A549 (cell line): Measurements from ENCODE around the gene ADGRL2. TPM values are rescaled to one million over a fixed set of nuclear protein-coding genes. Genes with fewer than 3 reads are reported as not detected.

ENCODE experiments used
- ATAC-seq, 2 experiments: fragments of 200-7000 bp in 1 of 2; fragments of >200 bp in 1 of 2; cut with Nextera tagmentation in 1 of 2; cut with Tn5 transposase in 1 of 2; 3 replicates each; pipeline versions ENCODE4 v1.8.0 to v1.9.1; 2018 to 2020; ENCODE audit warnings: mild to moderate bottlenecking in 1 of 2, moderate library complexity in 1 of 2
- CTCF ChIA-PET: fragments of 300-600 bp; sonication (Branson Sonifier 250); formaldehyde crosslinking; extraction: SDS; loops from one replicate; lab custom pipeline; 2021; ENCODE audit warnings: antibody characterized with exemption, inconsistent platforms; lab: Yijun Ruan, JAX
- POLR2A ChIA-PET: fragments of 350-600 bp; formaldehyde crosslinking; extraction: SDS; loops from one replicate; lab custom pipeline; 2021; ENCODE audit warnings: antibody characterized with exemption, inconsistent platforms; lab: Yijun Ruan, JAX
- DNase-seq, 2 experiments: peaks; one replicate each; pipeline versions ENCODE4 v3.0.0 to v3.0.0-alpha.2; 2011 to 2016; ENCODE audit warnings: low read depth in 1 of 2, low spot score in 1 of 2
- FAIRE-seq: peaks from 2 replicates; lab custom pipeline; 2011; peaks lifted over from hg19 to GRCh38; lab: Jason Lieb, UNC
- H3K27ac ChIP-seq, 2 experiments: fragments of >200 bp; sonication (Bioruptor Twin); formaldehyde crosslinking; 3 replicates each; pipeline ENCODE4 v1.5.1; 2016 to 2017
- H3K4me1 ChIP-seq: fragments of >200 bp; sonication (Bioruptor Twin); formaldehyde crosslinking; 3 replicates; pipeline ENCODE4 v1.6.1; 2016
- H3K4me2 ChIP-seq: fragments of >200 bp; sonication (Bioruptor Twin); formaldehyde crosslinking; 3 replicates; pipeline ENCODE4 v1.6.1; 2016
- H3K4me3 ChIP-seq: fragments of >200 bp; sonication (Bioruptor Twin); formaldehyde crosslinking; 3 replicates; pipeline ENCODE4 v1.5.1; 2016
- H3K9me3 ChIP-seq: fragments of >200 bp; sonication (Bioruptor Twin); formaldehyde crosslinking; 3 replicates; pipeline ENCODE4 v1.6.1; 2016
- CEBPB ChIP-seq, 2 experiments: fragments of >200 bp in 1 of 2; sonication (Bioruptor Twin) in 1 of 2; formaldehyde crosslinking in 1 of 2; IDR thresholded peaks; 2 replicates each; pipeline ENCODE4 v1.6.1; 2012 to 2016
- EHMT2 ChIP-seq: fragments of 200-600 bp; sonication (generic); IDR thresholded peaks from 2 replicates; pipeline ENCODE4 v1.6.1; 2016; ENCODE audit warnings: antibody characterized with exemption, low read depth, mild to moderate bottlenecking, moderate library complexity
- JUNB ChIP-seq: fragments of >200 bp; sonication (Bioruptor Twin); formaldehyde crosslinking; IDR thresholded peaks from 2 replicates; pipeline ENCODE4 v1.6.1; 2016
- KDM1A ChIP-seq: fragments of 200-600 bp; sonication (generic); IDR thresholded peaks from 2 replicates; pipeline ENCODE4 v1.6.1; 2016; ENCODE audit warnings: low read depth, mild to moderate bottlenecking
- MAFK ChIP-seq: fragments of 450-650 bp; IDR thresholded peaks from 2 replicates; pipeline ENCODE4 v1.6.1; 2014; ENCODE audit not compliant: partially characterized antibody
- NPAS2 ChIP-seq: fragments of 250-450 bp; sonication (Bioruptor Pico); IDR thresholded peaks from 2 replicates; pipeline ENCODE4 v1.8.0; 2022; ENCODE audit warnings: mild to moderate bottlenecking, moderate library complexity, borderline replicate concordance
- PHF8 ChIP-seq: fragments of 200-600 bp; sonication (generic); IDR thresholded peaks from 2 replicates; pipeline ENCODE4 v1.6.1; 2016; ENCODE audit warnings: low read depth, mild to moderate bottlenecking, antibody characterized with exemption, moderate library complexity, borderline replicate concordance
- RAD21 ChIP-seq, 2 experiments: fragments of >200 bp in 1 of 2; sonication (Bioruptor Twin) in 1 of 2; formaldehyde crosslinking in 1 of 2; IDR thresholded peaks in 1 of 2; conservative IDR thresholded peaks in 1 of 2; 2 replicates in 1 of 2; 3 replicates in 1 of 2; pipeline ENCODE4 v1.6.1; 2012 to 2018; ENCODE audit warnings: inconsistent platforms in 1 of 2
- RFX5 ChIP-seq: fragments of 450-650 bp; IDR thresholded peaks from 2 replicates; pipeline ENCODE4 v1.7.1; 2014; ENCODE audit warnings: antibody characterized with exemption, mild to moderate bottlenecking, moderate library complexity
- TFCP2L1 ChIP-seq: fragments of 250-450 bp; sonication (Bioruptor Pico); IDR thresholded peaks from 2 replicates; pipeline ENCODE4 v1.5.0; 2021; ENCODE audit warnings: mild to moderate bottlenecking
- TP53 ChIP-seq: fragments of 250-450 bp; sonication (Bioruptor Pico); IDR thresholded peaks from 2 replicates; pipeline ENCODE4 v1.5.0; 2021; ENCODE audit warnings: mild to moderate bottlenecking, moderate library complexity
- ZFP36 ChIP-seq: fragments of 450-650 bp; IDR thresholded peaks from 2 replicates; pipeline ENCODE4 v1.6.1; 2014; ENCODE audit warnings: borderline replicate concordance; ENCODE audit not compliant: partially characterized antibody
- ZNF302 ChIP-seq: fragments of 250-450 bp; sonication (Bioruptor Pico); IDR thresholded peaks from 2 replicates; pipeline ENCODE4 v1.9.0; 2021; ENCODE audit warnings: inconsistent platforms, mild to moderate bottlenecking, moderate library complexity
- ZSCAN20 ChIP-seq: fragments of 250-450 bp; sonication (Bioruptor Pico); IDR thresholded peaks from 2 replicates; pipeline ENCODE4 v1.8.0; 2022; ENCODE audit warnings: mild to moderate bottlenecking, moderate library complexity
- WGBS: methylation state at CpG from one replicate; pipeline ENCODE4 v1.1.6; 2017; ENCODE audit errors: missing lambda C conversion rate; 5-methylcytosine and 5-hydroxymethylcytosine counted together
- polyA plus RNA-seq, 4 experiments: library from polyadenylated mRNA; depleted of rRNA in 3 of 4; stranded (reverse); fragments of >200 nt; fragmentation: RNase III in 1 of 4; extraction: RNeasy Plus Mini Kit Qiagen cat#74134 plus additional on column Dnase treatment in 1 of 4; gene quantifications; 2 replicates in 3 of 4; 3 replicates in 1 of 4; pipeline ENCODE4 v1.2.3, GENCODE V29; 2011 to 2017
- TF ChIP-seq, protein P1 (sequence below): fragments of 150-350 bp; IDR thresholded peaks from 2 replicates; pipeline ENCODE4 v1.6.1; 2014; ENCODE audit warnings: low read depth, mild to moderate bottlenecking, low read length
- TF ChIP-seq, protein P2 (sequence below): IDR thresholded peaks from 2 replicates; pipeline ENCODE4 v1.6.1; 2012
- TF ChIP-seq, protein P3 (sequence below): fragments of 250-450 bp; sonication (Bioruptor Pico); IDR thresholded peaks from 2 replicates; pipeline ENCODE4 v1.5.0; 2020; ENCODE audit warnings: low read depth, mild to moderate bottlenecking, moderate library complexity
- TF ChIP-seq, protein P4 (sequence below): fragments of >200 bp; sonication (Bioruptor Twin); formaldehyde crosslinking; IDR thresholded peaks from 2 replicates; pipeline ENCODE4 v1.6.1; 2016

ADGRL2 gene
- polyA plus RNA-seq, 2 of the 4 experiments (the other 2 are of a cell fraction) = 12.8 to 24.1 TPM

DNA sequence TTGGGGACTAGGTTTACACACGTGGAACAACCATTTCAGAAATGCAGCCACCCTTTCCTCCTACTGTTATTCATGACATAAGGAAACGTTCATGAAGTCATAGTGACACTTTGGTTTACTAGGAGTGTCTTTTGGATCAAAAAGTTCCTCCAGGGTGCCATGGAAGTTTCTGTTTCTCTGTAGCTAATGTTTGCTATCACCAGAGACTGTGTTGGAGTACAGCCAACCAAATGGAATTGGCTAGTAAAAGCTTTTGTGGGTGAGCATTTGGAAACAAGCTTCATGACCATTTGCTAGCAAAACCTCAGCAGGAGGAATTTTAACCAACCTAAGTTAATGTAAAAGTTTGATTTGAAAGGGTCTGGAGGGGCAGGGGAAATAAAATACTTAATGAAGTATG lies 43.9 kb upstream of the ADGRL2 start (continued):
- no peak for TF ChIP-seq ZNF302 (CRISPR knock-in tag)

DNA sequence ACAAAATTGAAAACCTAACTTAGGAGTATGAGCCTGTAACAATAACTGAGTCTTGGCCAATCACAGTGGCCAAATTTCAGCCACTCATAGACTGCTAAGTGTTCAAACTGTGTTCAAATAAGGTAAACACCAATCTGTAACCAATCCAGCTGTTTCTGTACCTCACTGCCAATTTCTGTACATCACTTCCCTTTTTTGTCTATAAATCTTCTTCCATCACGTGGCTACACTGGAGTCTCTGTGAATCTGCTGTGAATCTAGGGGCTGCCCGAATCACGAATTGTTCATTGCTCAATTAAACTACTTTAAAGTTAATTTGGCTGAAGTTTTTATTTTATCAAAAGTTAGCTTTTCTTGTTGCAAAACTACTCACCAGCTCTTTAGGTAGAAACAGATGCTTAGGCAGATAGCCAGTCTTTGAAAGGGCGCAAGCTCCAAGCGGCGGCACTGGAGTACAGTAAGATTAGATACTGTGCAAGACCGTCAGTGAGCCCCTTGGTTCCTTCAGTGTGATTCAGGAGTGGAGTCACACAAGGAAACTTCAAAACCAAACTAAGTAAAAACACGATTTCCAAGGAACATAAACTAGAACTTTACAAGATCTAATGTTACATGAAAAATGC lies 43.2 kb upstream of the ADGRL2 start:
- ChIA-PET CTCF (interaction anchor here (2.9 kb wide), 1 partner anchor 208 kb away, joined by 14 read pairs; no protein-coding TSS in a partner anchor), POLR2A (no interaction called here)
- no peak overlapping the region for H3K27ac ChIP-seq
- no peak overlapping the region for H3K4me2 ChIP-seq
- H3K4me3 ChIP-seq = no peak overlapping the region
- TF ChIP-seq PHF8 (no peak), MAFK (no peak), TFCP2L1 (CRISPR knock-in tag) (no peak), KDM1A (no peak), EHMT2 (no peak)
- TF ChIP-seq, protein P1, sequence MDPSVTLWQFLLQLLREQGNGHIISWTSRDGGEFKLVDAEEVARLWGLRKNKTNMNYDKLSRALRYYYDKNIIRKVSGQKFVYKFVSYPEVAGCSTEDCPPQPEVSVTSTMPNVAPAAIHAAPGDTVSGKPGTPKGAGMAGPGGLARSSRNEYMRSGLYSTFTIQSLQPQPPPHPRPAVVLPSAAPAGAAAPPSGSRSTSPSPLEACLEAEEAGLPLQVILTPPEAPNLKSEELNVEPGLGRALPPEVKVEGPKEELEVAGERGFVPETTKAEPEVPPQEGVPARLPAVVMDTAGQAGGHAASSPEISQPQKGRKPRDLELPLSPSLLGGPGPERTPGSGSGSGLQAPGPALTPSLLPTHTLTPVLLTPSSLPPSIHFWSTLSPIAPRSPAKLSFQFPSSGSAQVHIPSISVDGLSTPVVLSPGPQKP = no peak
- TF ChIP-seq, protein P2, sequence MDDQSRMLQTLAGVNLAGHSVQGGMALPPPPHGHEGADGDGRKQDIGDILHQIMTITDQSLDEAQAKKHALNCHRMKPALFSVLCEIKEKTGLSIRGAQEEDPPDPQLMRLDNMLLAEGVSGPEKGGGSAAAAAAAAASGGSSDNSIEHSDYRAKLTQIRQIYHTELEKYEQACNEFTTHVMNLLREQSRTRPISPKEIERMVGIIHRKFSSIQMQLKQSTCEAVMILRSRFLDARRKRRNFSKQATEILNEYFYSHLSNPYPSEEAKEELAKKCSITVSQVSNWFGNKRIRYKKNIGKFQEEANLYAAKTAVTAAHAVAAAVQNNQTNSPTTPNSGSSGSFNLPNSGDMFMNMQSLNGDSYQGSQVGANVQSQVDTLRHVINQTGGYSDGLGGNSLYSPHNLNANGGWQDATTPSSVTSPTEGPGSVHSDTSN = no peak
- TF ChIP-seq, protein P3, sequence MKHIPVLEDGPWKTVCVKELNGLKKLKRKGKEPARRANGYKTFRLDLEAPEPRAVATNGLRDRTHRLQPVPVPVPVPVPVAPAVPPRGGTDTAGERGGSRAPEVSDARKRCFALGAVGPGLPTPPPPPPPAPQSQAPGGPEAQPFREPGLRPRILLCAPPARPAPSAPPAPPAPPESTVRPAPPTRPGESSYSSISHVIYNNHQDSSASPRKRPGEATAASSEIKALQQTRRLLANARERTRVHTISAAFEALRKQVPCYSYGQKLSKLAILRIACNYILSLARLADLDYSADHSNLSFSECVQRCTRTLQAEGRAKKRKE (CRISPR knock-in tag) = no peak
- FAIRE-seq (no peak), ATAC-seq (no peak), DNase-seq (no peak)
- H3K4me1 ChIP-seq = no peaks in the 10 kb centered on the region
- H3K9me3 ChIP-seq = no peaks in the 10 kb centered on the region
- 80% methylated on average over 8 of the region's 8 CpGs for WGBS

DNA sequence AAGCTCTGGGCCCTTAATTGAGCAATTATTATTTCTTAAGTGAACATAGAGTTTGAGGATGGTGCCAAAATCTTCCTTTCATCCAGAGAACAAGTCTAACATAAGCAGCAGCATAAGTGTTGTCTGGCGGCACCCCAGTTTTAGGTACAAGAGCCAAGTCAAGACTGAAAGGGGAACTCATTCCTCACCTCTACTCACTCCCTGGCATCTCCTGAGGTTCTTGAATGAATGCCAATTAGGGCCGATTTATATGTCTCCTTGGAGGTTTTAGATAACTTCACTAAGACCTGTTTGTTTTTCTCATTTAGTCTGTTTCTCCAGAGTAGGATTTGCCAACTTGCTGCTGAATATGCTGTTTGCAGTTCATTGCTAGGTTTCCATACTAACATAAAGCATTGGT lies 42.6 kb upstream of the ADGRL2 start:
- ChIA-PET POLR2A (no interaction called here), CTCF (interaction anchor here (0.6 to 2.9 kb wide), 2 partner anchors 43 to 208 kb away, joined by 3 to 14 read pairs; no protein-coding TSS in a partner anchor)
- Histone ChIP-seq H3K4me1 (no peaks in the 10 kb centered on the region), H3K27ac (no peak overlapping the region), H3K4me3 (no peak overlapping the region), H3K9me3 (no peaks in the 10 kb centered on the region), H3K4me2 (no peak overlapping the region)
- FAIRE-seq = no peak
- DNase-seq = no peak
- ATAC-seq = no peak
- TF ChIP-seq TP53 (CRISPR knock-in tag) (no peak), NPAS2 (no peak), RAD21 (conservative IDR thresholded peaks at IDR 0.05 in 1 of 2, IDR thresholded peaks at IDR 0.05 in 1 of 2) (no peak), ZFP36 (no peak), JUNB (no peak), RFX5 (no peak), PHF8 (no peak), ZSCAN20 (CRISPR knock-in tag) (no peak), CEBPB (IDR thresholded peaks at IDR 0.05) (no peak)
- TF ChIP-seq, protein P3 (CRISPR knock-in tag) = no peak
- TF ChIP-seq, protein P4, sequence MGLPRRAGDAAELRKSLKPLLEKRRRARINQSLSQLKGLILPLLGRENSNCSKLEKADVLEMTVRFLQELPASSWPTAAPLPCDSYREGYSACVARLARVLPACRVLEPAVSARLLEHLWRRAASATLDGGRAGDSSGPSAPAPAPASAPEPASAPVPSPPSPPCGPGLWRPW = no peak
- WGBS = 65% methylated on average over 2 of the region's 2 CpGs
